BLaER1 treated with 17β-estradiol and CSF1 and Interleukin-3, amounts not matched to agents 10 nM and 100 nM (cell line): Measurements from ENCODE around the gene PDHX.

Experiments used
- H3K27ac ChIP-seq, 11 experiments: shearing (Covaris generic); formaldehyde crosslinking; 2 replicates each; pipeline ENCODE4 v1.8.1; 2022
- H3K27me3 ChIP-seq, 11 experiments: shearing (Covaris generic); formaldehyde crosslinking; 2 replicates each; pipeline ENCODE4 v1.8.1; 2022
- H3K36me3 ChIP-seq, 11 experiments: shearing (Covaris generic); formaldehyde crosslinking; 2 replicates each; pipeline ENCODE4 v1.8.1; 2022
- H3K4me1 ChIP-seq, 10 experiments: shearing (Covaris generic); formaldehyde crosslinking; 2 replicates each; pipeline ENCODE4 v1.8.1; 2022
- H3K4me2 ChIP-seq, 11 experiments: shearing (Covaris generic); formaldehyde crosslinking; 2 replicates each; pipeline ENCODE4 v1.8.1; 2022
- H3K4me3 ChIP-seq, 10 experiments: shearing (Covaris generic); formaldehyde crosslinking; 2 replicates each; pipeline ENCODE4 v1.8.1; 2022
- H3K9ac ChIP-seq, 11 experiments: shearing (Covaris generic); formaldehyde crosslinking; 2 replicates each; pipeline ENCODE4 v1.8.1; 2022
- H3K9me3 ChIP-seq, 11 experiments: shearing (Covaris generic); formaldehyde crosslinking; replicated peaks in 1 of 11; 2 replicates each; pipeline ENCODE4 v1.8.1; 2022
- H4K20me1 ChIP-seq, 11 experiments: shearing (Covaris generic); formaldehyde crosslinking; 2 replicates each; pipeline ENCODE4 v1.8.1; 2022
- Cebpa-rat ChIP-seq, 11 experiments: shearing (Covaris generic); IDR thresholded peaks; 2 replicates each; pipeline ENCODE4 v1.8.1; 2022

The PDHX gene

DNA sequence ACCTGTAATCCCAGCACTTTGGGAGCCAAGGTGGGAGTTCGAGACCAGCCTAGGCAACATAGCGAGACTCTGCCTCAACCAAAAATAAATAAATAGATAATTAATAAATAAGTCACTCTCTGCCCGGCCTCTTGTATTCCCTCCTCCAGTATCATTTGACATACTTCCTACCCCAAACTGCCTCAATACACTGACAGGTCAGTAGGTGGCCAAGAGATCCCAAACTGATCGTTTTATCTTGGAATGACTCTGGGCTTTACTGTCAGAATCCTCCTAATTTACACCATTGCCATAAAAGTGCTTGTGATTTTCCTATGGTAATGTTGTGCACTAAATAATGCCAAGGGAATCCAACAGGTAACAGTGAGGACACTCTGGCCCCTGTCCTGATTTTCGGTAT is 94.2 kb downstream of the PDHX start:
- H4K20me1 ChIP-seq: no peaks in the 10 kb centered on the region
- H3K4me2 ChIP-seq: no peak overlapping the region
- no peak overlapping the region for H3K4me3 ChIP-seq
- peaks cover 0 to 29% (median 9%) of the 10 kb centered on the region in 10 experiments; a peak in 11 of 20 replicates for H3K4me1 ChIP-seq
- no peak overlapping the region for H3K9ac ChIP-seq
- H3K36me3 ChIP-seq: no peaks in the 10 kb centered on the region
- H3K27me3 ChIP-seq: no peaks in the 10 kb centered on the region
- H3K27ac ChIP-seq: no peak overlapping the region
- H3K9me3 ChIP-seq: 0 out of 22 replicates have a peak, but pooled peaks cover 0 to 8% (median 0%) of the 10 kb centered on the region in 11 experiments
- no peak for TF ChIP-seq Cebpa-rat (IDR thresholded peaks at IDR 0.05)

DNA sequence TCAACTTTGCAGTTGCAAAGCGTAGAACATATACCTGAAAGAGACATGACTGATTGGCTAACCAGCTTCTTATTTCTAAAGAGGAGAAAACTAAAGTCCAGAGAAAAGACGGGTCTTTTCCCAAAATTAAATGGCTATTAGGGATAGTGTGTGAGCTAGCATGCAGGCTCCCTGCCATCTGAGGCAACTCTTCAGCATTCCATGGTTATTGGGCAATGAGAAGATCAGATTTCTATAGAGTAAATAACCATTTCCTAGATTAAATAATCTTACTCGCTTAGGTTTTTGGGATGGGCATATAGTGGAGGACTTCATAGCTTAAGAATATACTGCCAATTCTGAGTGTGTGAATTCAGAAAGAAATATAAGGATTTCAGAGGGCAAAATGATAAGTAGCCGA is 95.0 kb downstream of the PDHX start:
- no peak overlapping the region for H3K9ac ChIP-seq
- peaks cover 0 to 27% (median 7%) of the 10 kb centered on the region in 10 experiments; a peak in 11 of 20 replicates for H3K4me1 ChIP-seq
- no peak overlapping the region for H3K4me2 ChIP-seq
- no peak overlapping the region for H3K4me3 ChIP-seq
- H3K9me3 ChIP-seq: 0 out of 22 replicates have a peak, but pooled peaks cover 0 to 8% (median 0%) of the 10 kb centered on the region in 11 experiments
- no peak for TF ChIP-seq Cebpa-rat (IDR thresholded peaks at IDR 0.05)
- no peaks in the 10 kb centered on the region for H3K27me3 ChIP-seq
- no peak overlapping the region for H3K27ac ChIP-seq
- H3K36me3 ChIP-seq: no peaks in the 10 kb centered on the region
- no peaks in the 10 kb centered on the region for H4K20me1 ChIP-seq

GRCh38 chr11:35011944-35012343 is 95.5 kb downstream of the PDHX start:
- H3K4me3 ChIP-seq: no peak overlapping the region
- H3K9me3 ChIP-seq: 0 out of 22 replicates have a peak, but pooled peaks cover 0 to 8% (median 0%) of the 10 kb centered on the region in 11 experiments
- H3K27me3 ChIP-seq: no peaks in the 10 kb centered on the region
- H3K36me3 ChIP-seq: no peaks in the 10 kb centered on the region
- no peaks in the 10 kb centered on the region for H4K20me1 ChIP-seq
- peaks cover 0 to 21% (median 2%) of the 10 kb centered on the region in 10 experiments; a peak in 10 of 20 replicates for H3K4me1 ChIP-seq
- H3K27ac ChIP-seq: no peak overlapping the region
- 0 out of 22 replicates have a peak overlapping the region, but pooled peaks of 1 of the 11 experiments have one; percentile 30 for H3K4me2 ChIP-seq
- H3K9ac ChIP-seq: no peak overlapping the region
- TF ChIP-seq Cebpa-rat (IDR thresholded peaks at IDR 0.05): no peak

GRCh38 chr11:35012467-35013191 is 96.2 kb downstream of the PDHX start:
- Histone ChIP-seq H4K20me1 (no peaks in the 10 kb centered on the region), H3K4me1 (peaks cover 0 to 14% (median 0%) of the 10 kb centered on the region in 10 experiments; a peak in 5 of 20 replicates), H3K4me3 (no peak overlapping the region), H3K9me3 (0 out of 22 replicates have a peak, but pooled peaks cover 0 to 8% (median 0%) of the 10 kb centered on the region in 11 experiments), H3K27ac (no peak overlapping the region), H3K9ac (no peak overlapping the region), H3K27me3 (no peaks in the 10 kb centered on the region), H3K4me2 (peak overlapping the region in 2 of 11 experiments; percentile 8 to 30; a peak in 3 of 22 replicates), H3K36me3 (no peaks in the 10 kb centered on the region)
- TF ChIP-seq Cebpa-rat (IDR thresholded peaks at IDR 0.05): no peak

DNA sequence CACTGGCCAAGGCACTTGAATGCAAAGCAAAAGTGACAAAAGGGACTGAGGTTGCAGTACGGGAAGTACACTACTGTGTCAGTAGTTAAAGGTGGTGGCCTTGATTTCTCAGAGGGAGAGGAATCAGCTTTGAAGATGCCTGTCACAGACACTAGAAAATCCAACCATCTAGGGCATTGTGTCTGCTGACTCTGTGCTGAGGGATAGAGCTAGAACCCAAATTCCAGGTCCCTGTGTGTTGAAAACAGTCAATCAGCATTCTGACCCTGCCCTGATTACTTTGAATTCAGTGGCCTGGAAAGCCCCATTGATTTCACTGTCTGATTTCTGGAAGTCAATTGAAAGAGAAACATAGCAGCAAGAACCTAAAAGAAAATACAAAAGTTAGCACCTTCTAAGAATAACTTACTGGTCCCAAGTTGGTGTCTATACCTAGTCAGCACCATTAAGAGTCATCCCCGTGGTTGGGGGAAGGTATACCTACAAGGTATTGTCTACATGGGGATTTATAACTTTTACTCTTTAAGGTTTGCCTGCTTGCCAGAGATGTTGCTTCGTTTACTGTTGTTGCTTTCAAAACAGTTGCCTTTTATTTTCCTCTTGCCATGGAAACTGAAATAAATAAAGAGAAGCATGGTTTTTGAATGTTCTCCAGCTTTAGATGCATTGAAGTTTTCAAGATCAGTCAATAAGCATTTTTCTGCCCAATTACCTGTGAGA is 97.3 kb downstream of the PDHX start:
- Histone ChIP-seq H3K4me3 (no peak overlapping the region), H3K9me3 (0 out of 22 replicates have a peak, but pooled peaks cover 0 to 4% (median 0%) of the 10 kb centered on the region in 11 experiments), H3K9ac (no peak overlapping the region; a peak in 1 of 22 replicates), H3K36me3 (no peaks in the 10 kb centered on the region), H3K27ac (peak overlapping the region in 2 of 11 experiments; percentile 3 to 38; a peak in 4 of 22 replicates), H3K4me2 (no peak overlapping the region), H4K20me1 (no peaks in the 10 kb centered on the region), H3K4me1 (peaks cover 0 to 7% (median 0%) of the 10 kb centered on the region in 10 experiments; a peak in 3 of 20 replicates), H3K27me3 (no peaks in the 10 kb centered on the region)
- no peak for TF ChIP-seq Cebpa-rat (IDR thresholded peaks at IDR 0.05)

DNA sequence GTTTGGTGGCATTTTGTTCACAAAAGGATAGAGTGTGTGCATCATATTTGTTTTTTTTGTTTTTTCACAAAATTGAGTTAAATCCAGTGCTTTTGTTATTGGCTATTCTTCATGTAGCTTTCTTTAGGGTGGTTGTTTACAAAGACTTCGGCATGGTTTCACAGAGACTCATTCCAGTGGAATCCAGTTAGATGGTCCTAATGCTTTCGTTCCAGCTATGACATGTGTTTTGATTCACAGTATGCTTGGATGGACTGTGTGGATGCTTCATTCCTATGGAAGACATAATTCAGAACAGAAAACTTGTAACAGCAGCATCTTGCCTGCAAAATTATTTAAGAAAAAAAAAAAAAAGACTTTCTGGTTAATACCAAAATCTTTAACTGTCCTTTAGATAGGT is 97.9 kb downstream of the PDHX start:
- H4K20me1 ChIP-seq: no peaks in the 10 kb centered on the region
- H3K4me3 ChIP-seq: no peak overlapping the region
- H3K36me3 ChIP-seq: no peaks in the 10 kb centered on the region
- H3K27me3 ChIP-seq: no peaks in the 10 kb centered on the region
- no peak overlapping the region for H3K9ac ChIP-seq
- no peak for TF ChIP-seq Cebpa-rat (IDR thresholded peaks at IDR 0.05)
- peaks cover 0 to 7% (median 0%) of the 10 kb centered on the region in 10 experiments; a peak in 3 of 20 replicates for H3K4me1 ChIP-seq
- H3K4me2 ChIP-seq: no peak overlapping the region
- peak overlapping the region in 1 of 11 experiments; percentile 11; a peak in 1 of 22 replicates for H3K27ac ChIP-seq
- H3K9me3 ChIP-seq: 0 out of 22 replicates have a peak, but pooled peaks cover 0 to 4% (median 0%) of the 10 kb centered on the region in 11 experiments

- H3K9ac ChIP-seq: no peak overlapping the region
- no peaks in the 10 kb centered on the region for H3K9me3 ChIP-seq
- no peaks in the 10 kb centered on the region for H3K27me3 ChIP-seq
- no peak overlapping the region for H3K4me2 ChIP-seq
- H3K4me1 ChIP-seq: peaks cover 0 to 7% (median 0%) of the 10 kb centered on the region in 10 experiments; a peak in 3 of 20 replicates
- H4K20me1 ChIP-seq: no peaks in the 10 kb centered on the region
- H3K4me3 ChIP-seq: no peak overlapping the region
- no peak for TF ChIP-seq Cebpa-rat (IDR thresholded peaks at IDR 0.05)
- no peaks in the 10 kb centered on the region for H3K36me3 ChIP-seq
- H3K27ac ChIP-seq: no peak overlapping the region
Observed at GRCh38 chr11:35015621-35016387, 99.4 kb downstream of the PDHX start.

GRCh38 chr11:35016916-35017315 is 100.5 kb downstream of the PDHX start:
- Histone ChIP-seq H3K4me3 (no peak overlapping the region), H3K27me3 (no peaks in the 10 kb centered on the region), H4K20me1 (no peaks in the 10 kb centered on the region), H3K9ac (no peak overlapping the region), H3K4me2 (no peak overlapping the region), H3K36me3 (peaks cover 0 to 2% (median 0%) of the 10 kb centered on the region in 11 experiments; a peak in 1 of 22 replicates), H3K4me1 (peaks cover 0 to 7% (median 0%) of the 10 kb centered on the region in 10 experiments; a peak in 3 of 20 replicates), H3K27ac (no peak overlapping the region), H3K9me3 (peaks cover 4 to 9% (median 6%) of the 10 kb centered on the region in 11 experiments)
- TF ChIP-seq Cebpa-rat (IDR thresholded peaks at IDR 0.05): no peak
